Activated T-cell treated with anti-CD3 and anti-CD28 coated beads for 48 hours (primary cell): Measurements from ENCODE around the gene GPD1L.
A peak's percentile ranks its signal among the peaks of the same experiment; 100 is the strongest.
"Not testable (repeated sequence)": the region's sequence is repeated elsewhere in the genome, so short reads cannot be mapped to it uniquely, and the experiment has no call there.

Experiments
- DNase-seq: peaks from one replicate; pipeline ENCODE4 v3.0.0-alpha.2; 2020; ENCODE audit warnings: low read depth

The GPD1L gene

GRCh38 chr3:32105291-32106131 is 909 bp upstream of the GPD1L start:
- DNase-seq, result no peak

GRCh38 chr3:32106929-32107362 is 526 bp downstream of the GPD1L start:
- no peak for DNase-seq

GRCh38 chr3:32108224-32108623 is 1.8 kb downstream of the GPD1L start:
- DNase-seq, result not testable (repeated sequence)

- no peak for DNase-seq
Observed at GRCh38 chr3:32109256-32109655, 2.8 kb downstream of the GPD1L start.

- DNase-seq, result no peak
Observed at GRCh38 chr3:32110233-32110760, 3.9 kb downstream of the GPD1L start.

- no peak for DNase-seq
Observed at GRCh38 chr3:32111560-32111959, 5.1 kb downstream of the GPD1L start.

GRCh38 chr3:32113566-32113965 is 7.1 kb downstream of the GPD1L start:
- DNase-seq, result no peak

GRCh38 chr3:32113981-32114545 is 7.6 kb downstream of the GPD1L start:
- no peak for DNase-seq

- peak; percentile 34 for DNase-seq
Observed at GRCh38 chr3:32114546-32115386, 8.3 kb downstream of the GPD1L start.

GRCh38 chr3:32117320-32117719 is 10.9 kb downstream of the GPD1L start:
- no peak for DNase-seq

- no peak for DNase-seq
Observed at GRCh38 chr3:32118215-32118614, 11.8 kb downstream of the GPD1L start.

GRCh38 chr3:32120471-32120870 is 14.1 kb downstream of the GPD1L start:
- DNase-seq, result no peak

GRCh38 chr3:32121137-32121536 is 14.7 kb downstream of the GPD1L start:
- no peak for DNase-seq

GRCh38 chr3:32123620-32124019 is 17.2 kb downstream of the GPD1L start:
- DNase-seq, result no peak

GRCh38 chr3:32125012-32125411 is 18.6 kb downstream of the GPD1L start:
- DNase-seq, result no peak

- DNase-seq, result no peak
Observed at GRCh38 chr3:32126305-32127015, 20.0 kb downstream of the GPD1L start.

GRCh38 chr3:32127219-32127826 is 20.9 kb downstream of the GPD1L start:
- DNase-seq, result no peak

GRCh38 chr3:32128936-32129335 is 22.5 kb downstream of the GPD1L start:
- DNase-seq, result no peak

GRCh38 chr3:32129832-32130231 is 23.4 kb downstream of the GPD1L start:
- DNase-seq, result no peak

- DNase-seq, result no peak
Observed at GRCh38 chr3:32132121-32132520, 25.7 kb downstream of the GPD1L start.

- DNase-seq, result no peak
Observed at GRCh38 chr3:32132706-32133105, 26.3 kb downstream of the GPD1L start.
